ENCODE measurements around the gene UTF1.

UTF1 gene, protein sequence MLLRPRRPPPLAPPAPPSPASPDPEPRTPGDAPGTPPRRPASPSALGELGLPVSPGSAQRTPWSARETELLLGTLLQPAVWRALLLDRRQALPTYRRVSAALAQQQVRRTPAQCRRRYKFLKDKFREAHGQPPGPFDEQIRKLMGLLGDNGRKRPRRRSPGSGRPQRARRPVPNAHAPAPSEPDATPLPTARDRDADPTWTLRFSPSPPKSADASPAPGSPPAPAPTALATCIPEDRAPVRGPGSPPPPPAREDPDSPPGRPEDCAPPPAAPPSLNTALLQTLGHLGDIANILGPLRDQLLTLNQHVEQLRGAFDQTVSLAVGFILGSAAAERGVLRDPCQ

DNA sequence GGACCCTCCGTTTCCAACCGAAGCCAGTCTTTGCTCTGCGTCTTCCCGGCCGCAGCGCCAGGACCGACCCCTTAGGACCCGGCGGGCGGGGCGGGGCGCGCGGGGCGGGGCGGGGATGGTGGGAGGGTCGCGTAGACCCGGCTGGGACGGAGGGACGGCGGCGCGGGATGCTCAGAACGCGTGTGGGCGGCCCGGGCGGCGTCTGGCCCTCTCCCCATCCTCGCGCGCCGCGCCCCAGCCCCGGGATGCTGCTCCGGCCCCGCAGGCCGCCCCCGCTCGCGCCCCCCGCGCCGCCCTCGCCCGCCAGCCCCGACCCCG, at the start of gene UTF1:
Gene UTF1, plus strand, starts transcription at position 174 of the 318 bp plus-strand sequence. Its CDS starts 72 bp downstream, at position 246.
- DNase-seq (ENCODE audit: low spot score), result no peak

DNA sequence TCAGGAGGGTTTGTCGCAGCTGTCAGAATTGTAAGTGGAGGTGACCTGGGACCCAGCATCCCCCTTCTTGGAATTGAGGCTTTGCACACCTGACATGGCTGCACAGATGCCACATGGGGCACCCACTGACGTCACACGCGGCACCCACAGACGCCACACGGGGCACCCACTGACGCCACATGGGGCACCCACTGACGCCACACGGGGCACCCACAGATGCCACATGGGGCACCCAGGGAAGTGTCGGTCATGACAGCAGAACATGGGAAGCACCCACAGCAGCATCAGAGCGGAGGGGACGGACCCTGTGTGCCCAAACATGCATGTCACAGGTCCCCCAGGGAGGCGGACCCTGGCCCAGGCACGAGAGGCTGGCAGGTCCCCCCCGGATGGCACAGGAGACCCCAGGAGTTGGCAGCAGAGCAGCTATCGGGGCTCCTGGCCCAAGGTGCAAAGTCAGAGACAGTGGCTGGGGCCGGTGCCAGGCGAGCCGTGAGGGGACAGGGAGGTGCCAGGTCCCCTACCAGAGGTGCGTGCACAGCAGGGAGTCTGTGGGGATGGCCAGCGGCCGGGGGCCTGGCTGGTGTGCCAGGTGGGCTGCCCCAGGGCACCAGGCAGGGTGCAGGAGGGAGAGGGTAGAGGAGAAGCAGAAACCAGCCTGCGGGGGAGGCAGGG, 48.9 kb upstream of the UTF1 start:
- no peak for DNase-seq (ENCODE audit: low spot score)

DNA sequence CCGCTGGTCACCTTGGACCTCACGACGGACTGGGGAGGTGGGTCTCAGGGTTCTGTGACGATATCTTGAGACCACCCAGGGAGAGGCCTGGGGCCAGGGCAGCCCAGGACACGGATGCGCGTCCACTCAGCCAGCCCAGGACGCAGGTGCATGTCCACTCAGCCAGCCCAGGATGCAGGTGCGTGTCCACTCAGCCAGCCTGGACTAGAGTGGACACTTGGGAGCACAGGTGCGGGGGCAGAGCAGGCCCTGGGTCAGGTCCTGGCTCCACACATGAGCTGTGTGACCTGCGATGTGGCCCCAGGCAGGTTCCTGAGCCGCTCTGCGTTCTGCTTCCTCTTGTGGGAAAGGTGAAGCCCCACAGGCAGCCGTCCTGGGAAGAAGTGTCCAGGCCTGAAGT, 47.8 kb upstream of the UTF1 start:
- no peak for DNase-seq (ENCODE audit: low spot score)

DNA sequence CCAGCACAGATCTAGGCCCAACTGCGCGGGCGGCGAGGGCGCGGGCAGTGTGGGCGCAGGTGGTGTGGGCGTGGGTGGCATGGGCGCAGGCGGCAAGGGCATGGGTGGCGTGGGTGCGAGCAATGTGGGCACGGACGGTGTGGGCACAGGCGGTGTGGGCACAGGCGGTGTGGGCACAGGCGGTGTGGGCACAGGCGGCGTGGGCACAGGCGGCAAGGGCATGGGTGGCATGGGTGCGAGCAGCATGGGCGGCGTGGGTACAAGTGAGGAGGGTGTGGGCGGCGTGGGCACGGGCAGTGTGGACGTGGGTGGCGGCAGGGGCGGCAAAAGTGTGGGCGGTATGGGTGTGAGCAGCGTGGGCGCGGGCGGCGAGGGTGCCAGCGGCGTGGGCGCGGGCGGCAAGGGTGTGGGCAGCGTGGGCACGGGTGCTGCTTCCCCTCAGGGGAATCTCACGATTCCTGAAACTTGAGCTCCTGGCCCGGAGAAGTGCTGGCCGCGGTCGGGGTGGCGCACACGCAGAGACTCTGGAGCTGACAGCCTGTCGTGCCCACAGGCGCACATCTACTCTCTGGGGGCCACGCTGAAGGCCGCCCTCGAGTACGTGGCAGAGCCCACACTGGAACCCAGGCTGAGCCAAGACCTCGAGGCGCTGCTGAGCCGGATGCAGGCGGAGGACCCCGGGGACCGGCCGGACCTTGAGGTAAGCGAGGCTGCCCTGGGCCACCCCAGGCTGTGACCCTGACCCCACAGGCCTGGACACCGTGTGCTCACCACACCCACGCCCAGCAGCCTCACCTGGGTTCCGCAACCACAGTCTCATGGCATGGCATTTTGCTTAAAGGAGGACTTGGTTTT, 47.0 kb upstream of the UTF1 start:
- no peak for DNase-seq (ENCODE audit: low spot score)

DNA sequence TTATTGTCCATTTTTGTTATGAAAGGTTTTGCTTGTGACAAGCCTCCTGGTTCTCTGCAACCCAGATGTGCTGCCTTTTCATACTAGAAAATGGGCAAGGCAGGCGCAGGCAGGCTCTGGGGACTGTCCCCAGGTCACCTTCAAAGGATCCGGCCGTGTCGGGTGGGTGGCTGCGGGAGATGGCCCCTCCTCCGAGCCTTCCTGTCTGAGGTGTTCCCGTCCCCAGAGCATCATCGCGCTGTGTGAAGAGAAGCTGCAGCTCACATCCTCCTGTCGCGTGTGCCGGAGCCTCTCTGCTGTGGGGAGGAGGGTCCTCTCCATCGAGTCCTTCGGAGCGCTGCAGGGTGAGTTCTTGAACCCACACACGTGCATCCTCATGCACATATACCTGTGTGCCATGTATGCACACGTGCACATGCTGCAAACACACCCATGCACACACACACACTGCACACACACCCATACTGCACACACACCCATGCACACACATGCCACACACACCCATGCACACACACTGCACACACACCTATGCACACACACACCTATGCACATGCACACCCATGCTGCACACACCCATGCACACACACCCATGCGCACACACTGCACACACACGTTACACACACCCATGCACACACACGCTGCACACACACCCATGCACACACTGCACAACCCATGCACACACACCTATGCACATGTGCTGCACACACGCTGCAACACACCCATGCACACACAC, 46.2 kb upstream of the UTF1 start:
- no peak for DNase-seq (ENCODE audit: low spot score)

DNA sequence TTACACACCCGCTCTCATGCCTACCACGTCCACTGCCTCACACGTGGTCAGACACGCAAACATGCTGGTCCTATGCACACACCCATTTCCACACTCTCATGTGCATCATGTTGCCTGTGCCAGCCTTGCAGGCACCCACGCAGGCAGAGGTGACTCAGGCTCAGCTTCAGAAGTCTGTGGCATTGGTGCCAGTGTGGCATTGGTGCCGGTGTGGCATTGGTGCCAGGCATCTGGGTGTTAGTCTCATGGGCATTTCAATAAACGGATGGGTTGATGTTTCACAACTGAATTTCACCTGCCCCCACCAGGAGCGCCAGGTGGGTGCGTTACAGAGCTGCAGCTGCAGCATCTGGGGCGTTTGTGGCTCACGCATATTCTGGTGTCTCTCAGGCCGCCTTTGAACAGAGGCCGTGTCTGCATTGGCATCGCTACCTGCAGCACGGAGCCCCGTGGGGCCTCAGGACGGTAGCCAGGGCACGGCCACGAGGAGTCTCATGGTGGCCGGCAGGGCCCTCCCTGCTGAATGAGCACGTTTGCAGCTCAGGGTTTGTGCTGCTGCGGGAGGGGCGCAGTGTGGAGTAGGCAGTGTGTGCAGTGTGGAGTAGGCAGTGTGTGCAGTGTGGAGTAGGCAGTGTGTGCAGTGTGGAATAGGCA, 45.3 kb upstream of the UTF1 start:
- no peak for DNase-seq (ENCODE audit: low spot score)

DNA sequence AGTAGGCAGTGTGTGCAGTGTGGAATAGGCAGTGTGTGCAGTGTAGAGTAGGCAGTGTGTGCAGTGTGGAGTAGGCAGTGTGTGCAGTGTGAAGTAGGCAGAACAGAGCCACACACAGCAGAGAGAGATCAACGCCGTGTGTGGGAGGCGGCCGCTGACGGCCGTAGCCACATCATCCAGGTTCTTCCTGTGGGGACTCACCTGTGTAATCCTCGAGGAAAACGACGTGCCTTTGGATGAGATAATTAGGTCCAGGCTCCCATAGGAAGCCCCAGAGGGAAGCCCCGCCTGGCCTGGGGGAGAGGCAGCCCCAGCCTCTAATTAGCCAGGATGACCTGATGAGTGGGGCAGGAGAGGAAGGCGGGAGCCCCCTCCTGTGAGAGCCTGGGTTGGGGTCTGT, 44.6 kb upstream of the UTF1 start:
- DNase-seq (ENCODE audit: low spot score), result no peak

DNA sequence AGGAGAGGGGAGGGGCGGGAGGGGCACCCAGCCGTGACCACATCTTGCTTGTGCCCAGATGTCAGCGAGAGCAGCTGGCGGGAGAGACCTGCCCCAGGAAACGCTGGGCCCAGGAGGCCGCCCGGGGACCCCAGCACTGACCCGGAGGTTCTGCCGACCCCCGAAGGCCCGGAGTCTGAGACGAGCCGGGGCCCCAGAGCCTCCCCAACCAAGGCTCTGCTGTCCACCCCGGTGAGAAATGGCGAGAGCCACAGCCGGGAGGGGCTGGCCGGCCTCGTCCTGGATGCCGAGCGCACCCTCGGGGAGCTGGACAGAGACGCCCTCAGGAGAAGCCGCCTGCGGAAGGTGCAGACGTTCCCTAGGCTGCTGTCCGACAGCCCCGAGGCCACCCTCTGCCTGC, 44.1 kb upstream of the UTF1 start:
- no peak for DNase-seq (ENCODE audit: low spot score)

DNA sequence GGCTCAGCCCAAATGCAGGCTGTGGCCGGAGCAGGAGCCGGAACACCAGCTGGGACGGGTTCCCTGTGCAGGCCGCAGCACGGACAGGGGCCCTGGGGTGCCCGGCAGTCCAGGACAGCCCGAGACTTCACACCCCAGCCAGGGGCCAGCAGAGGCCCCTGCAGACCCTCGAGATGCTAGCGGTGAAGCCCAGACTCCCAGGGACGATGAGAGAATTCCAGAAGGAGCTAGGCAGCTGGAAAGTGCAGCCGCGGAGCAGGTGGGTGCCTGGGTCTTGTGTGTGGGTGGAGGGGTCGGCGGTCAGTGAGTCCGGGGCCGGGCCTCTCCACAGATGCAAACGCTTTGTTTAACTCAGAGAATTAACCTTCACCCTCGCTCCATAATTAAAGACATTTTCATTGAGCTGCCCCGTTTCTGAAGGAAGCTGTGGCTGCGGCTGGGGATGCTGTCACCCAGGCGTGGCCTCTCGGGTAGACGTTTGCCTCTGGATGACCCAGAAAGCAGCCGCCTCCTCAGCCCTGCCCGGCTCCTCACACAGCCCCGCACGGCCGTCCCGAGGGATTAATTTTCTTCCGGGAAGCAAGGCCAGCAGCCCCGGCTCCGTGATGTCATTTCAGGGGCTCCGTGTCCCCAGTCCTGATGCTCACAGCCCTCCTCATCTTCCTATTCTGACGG, 43.5 kb upstream of the UTF1 start:
- DNase-seq (ENCODE audit: low spot score), result no peak

DNA sequence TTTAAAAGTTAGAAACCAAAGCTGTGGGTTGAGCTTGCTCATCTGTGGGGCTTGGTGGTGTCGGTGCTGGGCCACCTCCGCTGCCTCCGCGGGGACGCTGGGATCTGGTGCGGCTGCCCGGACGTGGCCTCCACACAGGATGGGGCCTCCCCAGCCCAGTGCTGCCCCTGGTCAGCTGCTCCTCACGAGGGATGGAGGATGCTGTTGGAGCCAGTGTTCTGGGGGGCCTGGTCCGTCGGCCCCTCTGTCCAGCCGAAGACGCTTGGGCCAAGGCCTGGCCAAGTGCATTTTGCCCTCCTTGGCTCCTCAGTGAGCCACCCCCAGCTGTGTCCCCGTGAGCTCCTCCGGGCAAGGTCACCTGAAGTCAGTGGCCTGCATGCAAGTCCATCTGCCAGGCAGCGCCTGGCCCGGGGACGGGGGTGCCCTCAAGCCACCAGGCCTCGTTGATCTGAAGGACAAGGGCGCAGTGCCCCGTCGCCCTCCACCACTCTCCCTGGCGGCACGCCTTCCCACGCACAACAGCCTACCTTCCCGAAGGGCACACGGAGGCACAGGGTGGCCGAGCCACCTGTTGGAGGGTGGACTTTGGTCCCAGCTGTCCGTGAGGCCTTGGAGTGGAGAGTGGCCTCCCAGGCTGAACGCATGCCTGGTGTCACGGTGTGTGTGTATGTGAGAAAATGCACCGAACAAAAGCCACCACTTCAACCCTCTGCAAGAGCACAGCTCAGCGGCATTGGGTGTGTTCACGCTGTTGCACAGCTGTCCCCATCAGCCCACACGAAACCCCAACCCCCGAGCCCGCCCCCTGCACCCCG, 42.7 kb upstream of the UTF1 start:
- no peak for DNase-seq (ENCODE audit: low spot score)

DNA sequence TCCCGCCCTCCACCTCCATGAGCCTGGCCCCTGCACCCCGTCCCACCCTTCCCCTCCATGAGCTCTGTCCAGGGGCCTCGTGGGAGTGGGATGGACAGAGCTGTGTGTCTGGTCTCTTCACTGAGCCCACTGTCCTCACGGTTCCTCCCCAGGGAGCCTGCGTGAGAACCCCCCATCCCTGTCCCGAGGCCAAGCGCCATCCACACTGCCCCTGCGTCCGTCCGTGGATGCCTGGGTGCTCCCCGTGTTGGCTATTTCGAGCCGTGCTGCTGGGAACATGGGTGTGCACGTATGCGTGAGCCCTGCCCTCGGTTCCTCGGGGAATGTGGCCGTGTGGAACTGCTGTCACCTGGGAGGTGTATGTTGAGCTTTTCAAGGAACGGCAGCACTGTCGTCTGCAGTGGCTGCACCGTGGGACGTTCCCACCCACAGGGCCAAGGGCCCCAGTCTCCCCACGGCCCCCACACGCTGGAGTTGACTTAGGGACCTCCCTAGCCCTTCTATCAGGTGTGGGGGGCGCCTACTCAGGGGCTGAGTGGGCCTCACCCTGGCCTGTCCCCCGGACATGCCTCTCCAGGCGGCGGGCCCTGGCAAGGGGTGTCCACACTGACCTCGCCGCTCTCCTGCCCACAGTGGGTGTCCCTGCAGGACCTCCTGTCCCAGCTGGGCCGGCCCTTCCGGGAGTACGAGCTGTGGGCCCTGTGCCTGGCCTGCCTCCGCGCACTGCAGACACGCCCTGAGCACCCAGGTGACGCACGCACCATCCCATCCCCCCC, 41.9 kb upstream of the UTF1 start:
- no peak for DNase-seq (ENCODE audit: low spot score)

DNA sequence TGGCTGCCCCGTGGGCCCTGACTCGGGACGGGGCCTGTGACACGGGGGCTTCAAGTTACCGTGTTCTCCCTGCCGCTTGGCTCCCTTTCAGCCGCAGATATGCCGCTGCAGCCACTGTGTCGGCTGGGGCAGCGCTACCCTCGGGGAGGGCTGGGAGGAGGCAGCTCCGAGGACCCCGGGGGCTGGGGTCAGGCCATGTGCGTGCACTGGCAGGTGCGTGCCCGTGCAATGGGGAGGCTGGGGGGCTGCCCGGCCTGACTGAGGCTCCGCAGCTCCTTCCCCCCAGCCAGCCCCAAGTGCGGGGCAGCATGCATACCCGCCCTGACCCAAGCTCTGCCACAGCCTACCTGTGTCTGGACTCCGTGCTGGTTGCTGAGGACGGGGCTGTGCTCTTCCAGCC, 40.8 kb upstream of the UTF1 start:
- no peak for DNase-seq (ENCODE audit: low spot score)

DNA sequence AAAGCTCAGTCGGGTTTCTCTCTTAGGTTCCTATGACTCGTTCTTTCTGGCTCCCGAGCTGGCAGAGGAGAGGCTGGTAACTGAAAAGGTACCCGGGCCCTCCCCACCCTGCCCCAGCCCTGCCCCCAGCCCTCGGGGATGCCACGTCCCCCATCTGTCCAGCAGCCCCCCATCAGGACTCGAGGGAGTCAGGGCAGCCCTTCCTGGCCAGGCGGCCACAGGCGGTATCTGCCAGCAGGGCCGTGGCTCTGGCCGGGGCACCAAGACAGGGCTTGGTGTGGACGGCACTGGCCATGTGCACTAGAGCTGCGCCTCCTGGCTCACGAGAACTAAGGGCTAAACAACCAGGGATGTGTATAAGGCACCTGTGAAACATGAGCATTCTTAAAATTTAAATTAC, 40.3 kb upstream of the UTF1 start:
- no peak for DNase-seq (ENCODE audit: low spot score)

DNA sequence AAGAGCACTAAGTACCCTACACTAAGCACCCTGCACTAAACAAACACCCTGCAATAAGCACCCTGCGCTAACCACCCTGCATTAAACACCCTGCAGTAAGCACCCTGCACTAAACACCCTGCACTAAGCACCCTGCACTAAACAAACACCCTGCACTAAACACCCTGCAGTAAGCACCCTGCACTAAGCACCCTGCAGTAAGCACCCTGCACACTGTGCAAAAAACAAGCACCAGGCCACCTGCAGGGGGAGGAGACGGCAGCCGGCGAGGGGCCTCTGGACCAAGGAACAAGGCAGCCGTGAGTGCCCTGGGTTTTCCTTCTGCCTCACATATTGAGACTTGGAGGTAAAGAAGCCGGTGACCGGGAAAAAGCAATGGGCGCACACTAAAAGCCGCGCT, 39.8 kb upstream of the UTF1 start:
- DNase-seq (ENCODE audit: low spot score), result no peak

DNA sequence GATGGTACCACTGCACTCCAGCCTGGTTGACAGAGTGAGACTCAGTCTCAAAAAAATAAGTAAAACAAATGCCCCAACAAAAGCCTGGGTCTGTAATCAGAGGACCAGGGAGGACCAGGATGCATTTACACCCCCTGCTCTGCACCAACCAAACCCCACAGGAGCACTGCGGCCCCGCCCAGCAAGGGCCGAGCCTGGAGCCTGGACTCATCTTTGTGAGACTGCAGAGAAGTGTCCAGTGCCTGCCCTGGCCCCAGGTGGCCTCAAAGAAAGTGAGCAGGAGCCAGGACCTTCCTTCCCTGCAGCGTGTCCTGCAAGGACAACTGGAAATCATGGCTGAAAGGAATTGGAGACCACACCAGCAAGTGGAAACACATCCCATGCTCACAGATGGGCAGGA, 38.4 kb upstream of the UTF1 start:
- no peak for DNase-seq (ENCODE audit: low spot score)

DNA sequence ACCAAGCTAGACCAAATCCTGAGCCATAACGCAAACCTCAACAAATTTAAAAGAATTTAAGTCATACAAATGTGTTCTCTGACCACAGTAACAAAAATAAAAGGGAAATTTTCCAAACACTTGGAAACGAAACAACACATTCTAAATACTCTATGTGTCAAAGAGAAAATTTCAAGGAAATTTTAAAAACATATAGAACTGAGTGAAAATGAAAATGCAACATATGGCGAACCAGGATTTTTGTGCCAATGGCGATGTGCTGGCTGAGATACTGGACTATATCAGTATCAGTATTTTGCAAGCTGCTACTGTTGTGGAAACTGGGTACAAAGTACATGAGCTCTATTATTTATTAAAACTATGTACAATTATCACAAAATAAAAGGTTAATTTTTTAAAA, 35.9 kb upstream of the UTF1 start:
- DNase-seq (ENCODE audit: low spot score), result no peak

DNA sequence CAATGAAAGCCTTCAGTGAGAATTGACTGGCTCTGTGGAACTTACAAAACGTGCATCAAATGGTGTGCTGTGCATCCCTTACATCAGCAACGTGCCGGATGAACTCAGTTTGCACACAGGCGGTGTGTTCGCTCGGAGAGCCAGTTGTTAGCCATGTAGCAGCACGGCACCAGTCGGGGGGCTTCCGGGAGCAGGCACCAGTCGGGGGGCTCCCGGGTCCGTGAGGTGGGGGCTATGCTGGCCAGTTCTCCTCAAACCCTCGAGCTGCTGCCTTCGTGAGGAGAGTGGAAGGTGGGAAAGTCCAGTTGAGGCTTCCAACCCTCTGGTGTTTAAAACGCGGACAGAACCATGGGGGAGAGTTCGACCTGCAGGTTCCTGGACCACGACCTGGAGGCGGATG, 34.9 kb upstream of the UTF1 start:
- no peak for DNase-seq (ENCODE audit: low spot score)

DNA sequence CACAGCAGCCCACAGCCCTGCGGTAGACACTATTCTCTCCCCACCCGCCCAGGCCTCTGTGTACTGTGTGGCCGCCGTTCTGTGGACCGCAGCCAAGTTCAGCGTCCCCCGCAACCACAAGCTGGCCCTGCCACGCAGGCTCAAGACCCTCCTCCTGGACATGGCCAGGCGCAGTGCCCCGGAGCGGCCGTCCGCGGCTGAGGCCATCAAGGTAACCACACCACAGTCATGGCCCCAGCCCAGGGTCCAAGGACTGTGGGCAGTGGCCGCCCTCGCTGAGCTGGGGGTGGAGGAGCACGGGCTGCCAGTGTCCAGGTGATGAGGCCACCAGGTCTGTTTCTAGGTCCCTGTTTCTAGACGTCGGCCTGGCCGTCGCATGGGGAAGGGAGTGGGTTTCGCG, 34.4 kb upstream of the UTF1 start:
- DNase-seq (ENCODE audit: low spot score), result no peak

DNA sequence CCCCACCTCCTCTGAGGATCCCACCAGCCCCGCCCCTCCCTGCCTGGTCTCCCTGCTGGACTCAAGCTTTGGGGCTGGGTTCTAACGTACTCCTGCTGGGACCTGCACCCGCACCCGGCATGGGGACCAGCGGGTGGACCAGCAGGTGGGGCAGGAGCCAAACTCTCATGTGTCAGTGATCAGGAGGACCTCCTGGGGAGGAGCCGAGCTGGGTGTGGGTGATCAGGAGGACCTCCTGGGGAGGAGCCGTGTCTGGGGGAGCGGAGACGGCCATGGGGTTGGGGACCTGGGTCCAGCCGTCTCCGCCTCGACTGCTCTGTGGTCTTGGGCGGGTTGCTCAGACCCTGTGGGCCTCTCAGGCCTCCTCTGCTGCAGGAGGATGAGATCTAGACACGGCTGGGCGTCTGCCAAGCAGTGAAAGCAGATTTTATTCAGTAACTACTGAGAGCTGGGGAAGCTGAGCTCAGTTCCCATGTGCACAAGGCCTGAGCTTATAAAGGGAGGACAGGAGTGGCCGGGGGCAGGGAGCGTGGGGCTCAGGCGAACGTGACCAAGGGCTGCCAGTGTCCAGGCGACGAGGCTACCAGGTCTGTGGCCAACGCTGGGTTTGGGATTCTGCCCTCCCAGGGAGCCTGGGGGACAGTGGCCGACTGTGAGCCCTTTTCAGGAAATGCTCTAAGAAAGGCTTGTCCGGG, 33.6 kb upstream of the UTF1 start:
- no peak for DNase-seq (ENCODE audit: low spot score)
